Measurements from ENCODE around the gene HSD17B12.

DNA sequence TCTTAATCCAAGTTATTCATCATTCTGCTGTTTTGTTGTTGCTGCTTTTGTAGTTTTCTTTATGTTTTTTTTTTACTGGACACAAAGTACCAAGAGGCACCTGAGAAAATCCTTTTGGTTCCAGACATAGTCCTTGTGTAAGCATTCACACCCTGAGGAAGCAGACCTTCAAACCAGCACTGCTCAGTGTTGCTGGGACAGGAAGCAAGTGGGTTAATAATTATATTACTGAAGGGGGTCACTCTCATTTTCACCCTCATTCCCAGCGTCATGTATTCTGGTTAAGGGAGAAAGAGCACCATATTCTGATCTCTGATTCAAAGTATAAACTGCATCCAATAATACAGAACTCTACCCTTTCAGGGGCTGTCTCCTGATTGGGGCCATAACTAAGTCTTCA is 194.2 kb downstream of the HSD17B12 start:
- TF ChIP-seq, protein P1, sequence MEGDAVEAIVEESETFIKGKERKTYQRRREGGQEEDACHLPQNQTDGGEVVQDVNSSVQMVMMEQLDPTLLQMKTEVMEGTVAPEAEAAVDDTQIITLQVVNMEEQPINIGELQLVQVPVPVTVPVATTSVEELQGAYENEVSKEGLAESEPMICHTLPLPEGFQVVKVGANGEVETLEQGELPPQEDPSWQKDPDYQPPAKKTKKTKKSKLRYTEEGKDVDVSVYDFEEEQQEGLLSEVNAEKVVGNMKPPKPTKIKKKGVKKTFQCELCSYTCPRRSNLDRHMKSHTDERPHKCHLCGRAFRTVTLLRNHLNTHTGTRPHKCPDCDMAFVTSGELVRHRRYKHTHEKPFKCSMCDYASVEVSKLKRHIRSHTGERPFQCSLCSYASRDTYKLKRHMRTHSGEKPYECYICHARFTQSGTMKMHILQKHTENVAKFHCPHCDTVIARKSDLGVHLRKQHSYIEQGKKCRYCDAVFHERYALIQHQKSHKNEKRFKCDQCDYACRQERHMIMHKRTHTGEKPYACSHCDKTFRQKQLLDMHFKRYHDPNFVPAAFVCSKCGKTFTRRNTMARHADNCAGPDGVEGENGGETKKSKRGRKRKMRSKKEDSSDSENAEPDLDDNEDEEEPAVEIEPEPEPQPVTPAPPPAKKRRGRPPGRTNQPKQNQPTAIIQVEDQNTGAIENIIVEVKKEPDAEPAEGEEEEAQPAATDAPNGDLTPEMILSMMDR (IDR thresholded peaks at IDR 0.05; ENCODE audit: low read length) = no peak
- no peak for TF ChIP-seq EZH2 (IDR thresholded peaks at IDR 0.05; ENCODE audit: borderline replicate concordance, low read length)

All from OCI-LY1 (cell line).